HepG2 (cell line): ENCODE measurements around the gene NRBF2. TPM values are rescaled to one million over a fixed set of nuclear protein-coding genes. Genes with fewer than 3 reads are reported as not detected.

Experiments
- ATAC-seq: fragments of 200-7000 bp; cut with Tn5 transposase; 3 replicates; pipeline ENCODE4 v1.9.1; 2020; ENCODE audit warnings: mild to moderate bottlenecking, moderate library complexity
- BruUV-seq: library from RNA; stranded (reverse); fragments of 400-500 nt; replicated peaks from 2 replicates; lab custom pipeline; 2021; lab: Mats Ljungman, UMichigan
- CTCF ChIA-PET: fragments of 300-600 bp; formaldehyde crosslinking; extraction: SDS; loops from one replicate; lab custom pipeline; 2021; ENCODE audit warnings: low total read pairs, inconsistent platforms, low intra/inter-chr PET ratio; lab: Yijun Ruan, JAX
- POLR2A ChIA-PET: fragments of 350-600 bp; sonication (Branson Sonifier 250); formaldehyde crosslinking; loops from one replicate; lab custom pipeline; 2020; ENCODE audit warnings: antibody characterized with exemption, inconsistent platforms; lab: Yijun Ruan, JAX
- DNase-seq: peaks from one replicate; pipeline ENCODE4 v3.0.0-alpha.2; 2015; ENCODE audit warnings: low spot score
- FAIRE-seq: peaks from 3 replicates; lab custom pipeline; 2011; peaks lifted over from hg19 to GRCh38; lab: Jason Lieb, UNC
- H2AFZ ChIP-seq: one replicate; pipeline ENCODE4 v1.6.1; 2011; ENCODE audit warnings: low read length, inconsistent platforms
- H3K27ac ChIP-seq: fragments of 300-600 bp; 3 replicates; pipeline ENCODE4 v1.8.0; 2011; ENCODE audit warnings: mixed run types, mild to moderate bottlenecking, mixed read lengths, low read length, inconsistent platforms; ENCODE audit not compliant: insufficient read depth; ENCODE audit errors: extremely low read length
- H3K27me3 ChIP-seq, 2 experiments: fragments of 200-600 bp in 1 of 2; 2 replicates in 1 of 2; 3 replicates in 1 of 2; pipeline versions ENCODE4 v1.6.0 to v1.8.0; 2011; ENCODE audit warnings: low read length in 2 of 2, mild to moderate bottlenecking in 2 of 2, moderate library complexity in 2 of 2, inconsistent platforms in 1 of 2; ENCODE audit not compliant: insufficient read depth in 2 of 2, control insufficient read depth in 1 of 2
- H3K36me3 ChIP-seq, 2 experiments: fragments of 200-600 bp in 1 of 2; replicated peaks in 1 of 2; 2 replicates in 1 of 2; 3 replicates in 1 of 2; pipeline versions ENCODE4 v1.5.1 to v1.8.0; 2011; ENCODE audit warnings: low read length in 2 of 2, inconsistent platforms in 1 of 2; ENCODE audit not compliant: insufficient read depth in 2 of 2, control insufficient read depth in 1 of 2
- H3K4me1 ChIP-seq: 2 replicates; pipeline ENCODE4 v1.5.1; 2012; ENCODE audit warnings: low read length, inconsistent platforms; ENCODE audit not compliant: insufficient read depth
- H3K4me2 ChIP-seq: 2 replicates; pipeline ENCODE4 v1.6.0; 2011; ENCODE audit warnings: low read depth, low read length, inconsistent platforms
- H3K4me3 ChIP-seq, 3 experiments: fragments of 200-600 bp in 1 of 3; sonication (generic), shearing (Covaris generic) in 1 of 3; replicated peaks in 1 of 3; 2 replicates each; pipeline ENCODE4 v1.5.1; 2011 to 2016; ENCODE audit warnings: low read length in 3 of 3, inconsistent platforms in 2 of 3, low read depth in 2 of 3, mild to moderate bottlenecking in 2 of 3, control low read depth in 1 of 3, mixed read lengths in 1 of 3; ENCODE audit not compliant: insufficient read depth in 1 of 3
- H3K79me2 ChIP-seq: one replicate; pipeline ENCODE4 v1.6.1; 2011; ENCODE audit warnings: low read length, inconsistent platforms; ENCODE audit not compliant: insufficient read depth
- H3K9ac ChIP-seq: 2 replicates; pipeline ENCODE4 v1.6.0; 2011; ENCODE audit warnings: mild to moderate bottlenecking, low read depth, low read length, inconsistent platforms; ENCODE audit not compliant: insufficient read depth
- H3K9me3 ChIP-seq: 2 replicates; pipeline ENCODE4 v1.5.1; 2012; ENCODE audit warnings: mild to moderate bottlenecking, low read length
- H4K20me1 ChIP-seq: 2 replicates; pipeline ENCODE4 v1.6.0; 2011; ENCODE audit warnings: inconsistent platforms, mild to moderate bottlenecking, low read length, moderate library complexity; ENCODE audit not compliant: insufficient read depth
- ATRX ChIP-seq: sonication (generic); formaldehyde crosslinking; IDR thresholded peaks from 2 replicates; pipeline ENCODE4 v1.4.0; 2020; ENCODE audit warnings: missing genetic modification reagents, borderline replicate concordance
- DRAP1 ChIP-seq: IDR thresholded peaks from 2 replicates; pipeline ENCODE4 v1.6.1; 2016; ENCODE audit warnings: missing genetic modification reagents, missing compliant biosample characterization
- EEA1 ChIP-seq: sonication (generic); formaldehyde crosslinking; IDR thresholded peaks from 2 replicates; pipeline ENCODE4 v1.5.1; 2020; ENCODE audit warnings: mild to moderate bottlenecking, missing genetic modification reagents, borderline replicate concordance
- JDP2 ChIP-seq: sonication (generic); formaldehyde crosslinking; IDR thresholded peaks from 2 replicates; pipeline ENCODE4 v1.8.1; 2022; ENCODE audit warnings: missing genetic modification reagents, borderline replicate concordance
- MIER3 ChIP-seq: IDR thresholded peaks from 2 replicates; pipeline ENCODE4 v1.6.1; 2016; ENCODE audit warnings: missing compliant biosample characterization, borderline replicate concordance
- MTA1 ChIP-seq: sonication (generic); formaldehyde crosslinking; IDR thresholded peaks from 2 replicates; pipeline ENCODE4 v1.4.0; 2020; ENCODE audit warnings: missing genetic modification reagents, mild to moderate bottlenecking, borderline replicate concordance
- PAWR ChIP-seq: sonication (generic); formaldehyde crosslinking; IDR thresholded peaks from 2 replicates; pipeline ENCODE4 v1.4.0; 2020; ENCODE audit warnings: missing genetic modification reagents, mild to moderate bottlenecking, borderline replicate concordance
- PREB ChIP-seq: sonication (generic); formaldehyde crosslinking; IDR thresholded peaks from 2 replicates; pipeline ENCODE4 v1.4.0; 2020; ENCODE audit warnings: missing genetic modification reagents
- SRSF1 ChIP-seq: fragments of 200-400 bp; formaldehyde crosslinking; optimal IDR thresholded peaks from 2 replicates; pipeline ENCODE3; 2017; ENCODE audit warnings: mild to moderate bottlenecking, low read depth, low read length, moderate library complexity
- ZBTB4 ChIP-seq: sonication (generic); formaldehyde crosslinking; IDR thresholded peaks from 2 replicates; pipeline ENCODE4 v1.4.0; 2020; ENCODE audit warnings: missing genetic modification reagents, mild to moderate bottlenecking, borderline replicate concordance
- ZFP62 ChIP-seq: sonication (generic); formaldehyde crosslinking; IDR thresholded peaks from 2 replicates; pipeline ENCODE4 v1.4.0; 2020; ENCODE audit warnings: missing genetic modification reagents
- ZNF232 ChIP-seq: sonication (generic); formaldehyde crosslinking; IDR thresholded peaks from 2 replicates; pipeline ENCODE4 v1.4.0; 2020; ENCODE audit warnings: missing genetic modification reagents, borderline replicate concordance
- ZNF30 ChIP-seq: sonication (generic); formaldehyde crosslinking; IDR thresholded peaks from 2 replicates; pipeline ENCODE4 v1.5.0; 2020; ENCODE audit warnings: mild to moderate bottlenecking, missing genetic modification reagents
- ZNF839 ChIP-seq: sonication (generic); formaldehyde crosslinking; IDR thresholded peaks from 2 replicates; pipeline ENCODE4 v1.4.0; 2020; ENCODE audit warnings: missing genetic modification reagents, mild to moderate bottlenecking, borderline replicate concordance
- WGBS: methylation state at CpG from one replicate; pipeline ENCODE4 v1.1.6; 2017; ENCODE audit warnings: low lambda C conversion rate; 5-methylcytosine and 5-hydroxymethylcytosine counted together
- in situ Hi-C: cut with HindIII; loops from 2 replicates; pipeline ENCODE4 v1.10.0; 2017; ENCODE audit warnings: low pct_unique_long_range_greater_than_20kb; ENCODE audit not compliant: extremely low pct_ligation_motif_present
- intact Hi-C: fragments of 100-400 bp; cut with micrococcal nuclease; formaldehyde crosslinking; loops from one replicate; pipeline ENCODE4 v1.10.0; 2022; ENCODE audit not compliant: unreplicated experiment
- polyA plus RNA-seq, 8 experiments: library from polyadenylated mRNA; depleted of rRNA in 3 of 8; stranded (reverse) in 7 of 8; unstranded in 1 of 8; fragments of >200 nt; fragmentation: Illumina TruSeq in 4 of 8; extraction: Trizol in 4 of 8; gene quantifications; 2 replicates each; pipeline versions ENCODE4 v1.2.1 to v1.2.3, GENCODE V29; 2011 to 2016; ENCODE audit warnings: low read depth in 4 of 8, missing spikeins in 1 of 8, mixed read lengths in 1 of 8; ENCODE audit not compliant: insufficient read depth in 1 of 8
- total RNA-seq, 5 experiments: library from RNA; depleted of rRNA; stranded (reverse); fragments of >200 nt; fragmentation: Illumina TruSeq; extraction: Trizol; gene quantifications; 2 replicates each; pipeline ENCODE4 v1.2.3, GENCODE V29; 2016; ENCODE audit warnings: low read depth in 1 of 5

The NRBF2 gene
- total and polyA plus RNA-seq, 2 of the 13 experiments (the other 11 are each of a cell fraction or from before 2014, with no cell fraction given), result 20.0 to 28.4 TPM

GRCh38 chr10:63107943-63108437, 25.1 kb upstream of the NRBF2 start:
- Histone ChIP-seq H3K36me3 (no peaks in the 10 kb centered on the region), H4K20me1 (no peaks in the 10 kb centered on the region), H3K9ac (no peak overlapping the region), H3K27me3 (no peaks in the 10 kb centered on the region; a peak in 2 of 5 replicates), H3K27ac (no peak overlapping the region), H3K9me3 (no peaks in the 10 kb centered on the region), H2AFZ (no peak overlapping the region), H3K4me1 (no peaks in the 10 kb centered on the region), H3K4me3 (no peak overlapping the region), H3K79me2 (no peaks in the 10 kb centered on the region), H3K4me2 (no peak overlapping the region)
- DNase-seq, result no peak
- 48% methylated on average over 3 of the region's 3 CpGs for WGBS
- no TSS peak for BruUV-seq
- intact Hi-C loops (no loop called here), in situ Hi-C loops (no loop called here)
- ChIA-PET POLR2A (no interaction called here), CTCF (no interaction called here)
- ATAC-seq, result no peak
- TF ChIP-seq ZFP62 (CRISPR knock-in tag), result no peak
- TF ChIP-seq ATRX (CRISPR knock-in tag), result no peak
- TF ChIP-seq JDP2 (CRISPR knock-in tag), result no peak
- no peak for TF ChIP-seq ZNF30
- no peak for TF ChIP-seq PREB (CRISPR knock-in tag)
- no peak for TF ChIP-seq MTA1
- no peak for TF ChIP-seq PAWR
- no peak for TF ChIP-seq ZNF232 (CRISPR knock-in tag)
- no peak for TF ChIP-seq EEA1 (CRISPR knock-in tag)
- no peak for TF ChIP-seq SRSF1
- TF ChIP-seq DRAP1 (CRISPR knock-in tag), result no peak
- TF ChIP-seq MIER3 (CRISPR knock-in tag), result no peak
- TF ChIP-seq ZNF839 (CRISPR knock-in tag), result no peak
- no peak for TF ChIP-seq ZBTB4 (CRISPR knock-in tag)
- no peak for FAIRE-seq
